ENCODE data around the gene RAB33A.
"Not testable (repeated sequence)": the region's sequence is repeated elsewhere in the genome, so short reads cannot be mapped to it uniquely, and the experiment has no call there.

Gene RAB33A

GRCh38 chrX:130173190-130173895, 1.6 kb downstream of the RAB33A start:
- no peak for FAIRE-seq

- FAIRE-seq, result no peak
These were observed 2.4 kb downstream of the RAB33A start for GRCh38 chrX:130174045-130174704.

GRCh38 chrX:130174937-130175336, 3.2 kb downstream of the RAB33A start:
- FAIRE-seq, result no peak

GRCh38 chrX:130176354-130176776, 4.6 kb downstream of the RAB33A start:
- no peak for FAIRE-seq

GRCh38 chrX:130176942-130177341, 5.2 kb downstream of the RAB33A start:
- FAIRE-seq, result no peak

- FAIRE-seq, result no peak
These were observed 7.4 kb downstream of the RAB33A start for GRCh38 chrX:130179170-130179569.

GRCh38 chrX:130179579-130180215, 7.9 kb downstream of the RAB33A start:
- no peak for FAIRE-seq

GRCh38 chrX:130184168-130184567, 12.4 kb downstream of the RAB33A start:
- no peak for FAIRE-seq

GRCh38 chrX:130184857-130185256, 13.1 kb downstream of the RAB33A start:
- no peak for FAIRE-seq

GRCh38 chrX:130186651-130187050, 14.9 kb downstream of the RAB33A start:
- no peak for FAIRE-seq

- no peak for FAIRE-seq
These were observed 19.0 kb downstream of the RAB33A start for GRCh38 chrX:130190801-130191200.

GRCh38 chrX:130196466-130196865, 24.7 kb downstream of the RAB33A start:
- no peak for FAIRE-seq

GRCh38 chrX:130197464-130197863, 25.7 kb downstream of the RAB33A start:
- FAIRE-seq, result no peak

GRCh38 chrX:130204647-130205046, 32.9 kb downstream of the RAB33A start:
- FAIRE-seq, result no peak

- FAIRE-seq, result no peak
These were observed 39.8 kb downstream of the RAB33A start for GRCh38 chrX:130211415-130212186.

- no peak for FAIRE-seq
These were observed 40.6 kb downstream of the RAB33A start for GRCh38 chrX:130212371-130212770.

GRCh38 chrX:130213376-130213775, 41.6 kb downstream of the RAB33A start:
- FAIRE-seq, result no peak

- FAIRE-seq, result no peak
These were observed 44.6 kb downstream of the RAB33A start for GRCh38 chrX:130216320-130216719.

GRCh38 chrX:130224810-130225209, 53.0 kb downstream of the RAB33A start:
- no peak for FAIRE-seq

GRCh38 chrX:130228871-130229270, 57.1 kb downstream of the RAB33A start:
- FAIRE-seq, result no peak

GRCh38 chrX:130231184-130231583, 59.4 kb downstream of the RAB33A start:
- not testable (repeated sequence) for FAIRE-seq

Data from G401.6 (cell line).